Mucosa of rectum (tissue), 2 donors: Measurements from ENCODE around the gene SH3RF3.

Experiments
- H3K27ac ChIP-seq, 2 donors: one replicate each; pipeline ENCODE4 v1.7.0; 2013; ENCODE audit warnings: inconsistent platforms in 2 of 2, low read depth in 2 of 2, low read length in 2 of 2
- H3K27me3 ChIP-seq, 2 donors: one replicate each; pipeline ENCODE4 v1.7.0; 2013; ENCODE audit warnings: low read length in 2 of 2; ENCODE audit not compliant: control insufficient read depth in 2 of 2, insufficient read depth in 2 of 2
- H3K36me3 ChIP-seq, 2 donors: one replicate each; pipeline ENCODE4 v1.7.0; 2013; ENCODE audit warnings: low read length in 2 of 2; ENCODE audit not compliant: control insufficient read depth in 2 of 2, insufficient read depth in 2 of 2
- H3K4me1 ChIP-seq, 2 donors: one replicate each; pipeline ENCODE4 v1.7.0; 2013; ENCODE audit warnings: low read length in 2 of 2, mild to moderate bottlenecking in 1 of 2; ENCODE audit not compliant: control insufficient read depth in 2 of 2, insufficient read depth in 2 of 2
- H3K4me3 ChIP-seq, 2 donors: one replicate each; pipeline ENCODE4 v1.7.0; 2013; ENCODE audit warnings: low read length in 2 of 2
- H3K9ac ChIP-seq, 2 donors: one replicate each; pipeline ENCODE4 v1.7.0; 2013; ENCODE audit warnings: low read length in 2 of 2, low read depth in 1 of 2, mild to moderate bottlenecking in 1 of 2
- H3K9me3 ChIP-seq, 2 donors: one replicate each; pipeline ENCODE4 v1.7.0; 2013; ENCODE audit warnings: low read length in 2 of 2; ENCODE audit not compliant: control insufficient read depth in 2 of 2
- donor health status: healthy.
- donor health status: Normal muscosa, but diverticular disease.

Gene SH3RF3

DNA sequence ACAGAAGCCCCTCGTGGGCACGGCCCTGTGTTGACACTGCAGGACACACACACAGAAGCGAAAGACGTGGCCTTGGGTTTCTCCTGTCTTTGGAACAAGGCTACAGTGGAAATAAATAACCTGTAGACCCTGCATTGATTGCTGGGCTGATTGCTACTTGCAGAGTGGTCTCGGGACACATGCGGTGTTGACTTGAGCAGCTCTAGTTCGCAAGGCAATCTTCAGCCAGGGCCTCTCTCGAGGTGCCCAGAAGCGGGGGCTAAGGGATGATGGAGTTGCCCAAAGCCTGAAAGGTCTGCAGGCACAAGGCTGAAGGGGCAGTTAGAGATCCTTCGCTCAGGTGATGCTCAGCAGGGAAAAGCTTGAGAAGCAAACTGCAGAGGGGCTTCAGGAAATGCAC lies 304.5 kb downstream of the SH3RF3 start:
- Histone ChIP-seq H3K4me3 (no peak overlapping the region), H3K4me1 (peaks cover 9% of the 10 kb centered on the region in 2 donors), H3K27ac (no peak overlapping the region), H3K9me3 (no peaks in the 10 kb centered on the region), H3K9ac (no peak overlapping the region), H3K36me3 (no peaks in the 10 kb centered on the region), H3K27me3 (no peaks in the 10 kb centered on the region)

DNA sequence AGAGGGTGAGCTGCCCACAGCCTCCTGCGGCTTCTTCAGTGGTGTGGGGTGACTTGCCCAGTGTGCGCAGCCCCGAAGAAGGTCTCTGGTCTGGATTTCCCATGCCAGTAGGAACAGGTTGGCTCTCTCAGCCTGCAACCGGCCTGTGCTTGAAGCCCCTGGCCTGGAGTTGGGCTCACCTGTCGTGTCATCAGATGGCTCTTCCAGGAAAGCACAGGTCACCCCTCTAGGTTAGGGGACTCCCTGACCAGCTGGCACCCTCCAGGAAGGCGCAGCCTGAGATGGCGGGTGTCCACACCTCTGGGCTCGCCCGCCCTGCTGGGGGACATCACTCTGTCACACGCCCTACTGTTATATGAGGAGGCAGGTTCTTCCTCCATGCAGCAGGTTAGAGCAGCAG lies 304.9 kb downstream of the SH3RF3 start:
- H3K36me3 ChIP-seq, result no peaks in the 10 kb centered on the region
- H3K27me3 ChIP-seq, result no peaks in the 10 kb centered on the region
- peaks cover 9% of the 10 kb centered on the region in 2 donors for H3K4me1 ChIP-seq
- no peak overlapping the region for H3K27ac ChIP-seq
- no peak overlapping the region for H3K4me3 ChIP-seq
- H3K9ac ChIP-seq, result no peak overlapping the region
- H3K9me3 ChIP-seq, result no peaks in the 10 kb centered on the region

DNA sequence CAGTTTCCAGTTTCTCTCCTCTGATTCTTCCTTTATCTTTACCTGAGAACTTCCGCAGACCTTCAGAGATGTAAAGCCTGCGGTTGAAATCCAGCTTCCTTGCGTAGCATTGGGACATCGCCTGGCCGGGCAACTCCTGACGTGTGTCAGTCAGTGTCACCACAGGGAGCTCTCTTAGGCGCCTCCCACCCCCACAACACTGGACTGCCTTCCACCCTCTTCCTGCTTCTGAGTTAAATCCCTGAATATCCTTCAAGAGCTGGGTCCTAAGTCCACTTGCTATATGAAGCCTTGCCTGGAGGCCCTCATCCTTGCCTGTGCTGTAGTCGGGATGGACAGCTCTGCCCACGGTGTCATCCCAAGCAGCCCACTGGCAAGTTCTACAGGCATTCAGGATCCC lies 305.3 kb downstream of the SH3RF3 start:
- Histone ChIP-seq H3K9me3 (no peaks in the 10 kb centered on the region), H3K9ac (no peak overlapping the region)

DNA sequence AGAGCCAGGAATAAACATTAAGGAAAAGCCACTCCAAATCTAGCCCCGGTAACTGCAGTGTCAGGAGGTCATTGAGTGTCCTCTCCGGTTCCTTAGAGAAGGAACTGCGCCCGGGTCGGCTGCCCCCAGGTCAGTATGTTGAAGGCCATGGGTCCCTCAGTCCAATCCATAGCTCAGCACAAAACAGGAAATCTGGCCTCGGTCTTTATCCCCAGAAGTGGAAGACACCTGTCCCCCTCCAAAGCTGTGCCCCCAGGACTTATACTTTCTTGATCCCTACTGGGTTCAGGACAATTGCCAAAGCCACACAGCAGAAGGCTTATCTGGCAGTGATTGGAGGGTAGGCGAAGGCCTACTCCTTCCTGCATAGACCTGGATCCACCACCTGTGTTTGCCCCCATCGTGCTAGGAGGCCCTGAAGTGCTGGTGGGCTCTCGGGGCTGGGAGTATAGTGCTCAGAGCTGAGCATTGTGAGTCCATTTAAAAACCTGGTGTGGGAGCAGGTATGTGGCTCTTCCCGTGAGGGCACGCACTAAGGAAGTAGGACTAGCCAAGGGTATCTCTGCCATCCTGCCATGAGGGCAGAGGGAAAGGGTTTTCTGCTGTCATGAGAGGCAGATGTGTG lies 306.2 kb downstream of the SH3RF3 start:
- H3K27ac ChIP-seq, result peak overlapping the region in 1 of 2 donors; percentile 58
- peaks cover 9% of the 10 kb centered on the region in 2 donors for H3K4me1 ChIP-seq

More for the DNA sequence above, 305.3 kb downstream of the SH3RF3 start:
- peaks cover 9% of the 10 kb centered on the region in 2 donors for H3K4me1 ChIP-seq
- no peak overlapping the region for H3K27ac ChIP-seq
- no peaks in the 10 kb centered on the region for H3K36me3 ChIP-seq
- no peaks in the 10 kb centered on the region for H3K27me3 ChIP-seq
- no peak overlapping the region for H3K4me3 ChIP-seq

DNA sequence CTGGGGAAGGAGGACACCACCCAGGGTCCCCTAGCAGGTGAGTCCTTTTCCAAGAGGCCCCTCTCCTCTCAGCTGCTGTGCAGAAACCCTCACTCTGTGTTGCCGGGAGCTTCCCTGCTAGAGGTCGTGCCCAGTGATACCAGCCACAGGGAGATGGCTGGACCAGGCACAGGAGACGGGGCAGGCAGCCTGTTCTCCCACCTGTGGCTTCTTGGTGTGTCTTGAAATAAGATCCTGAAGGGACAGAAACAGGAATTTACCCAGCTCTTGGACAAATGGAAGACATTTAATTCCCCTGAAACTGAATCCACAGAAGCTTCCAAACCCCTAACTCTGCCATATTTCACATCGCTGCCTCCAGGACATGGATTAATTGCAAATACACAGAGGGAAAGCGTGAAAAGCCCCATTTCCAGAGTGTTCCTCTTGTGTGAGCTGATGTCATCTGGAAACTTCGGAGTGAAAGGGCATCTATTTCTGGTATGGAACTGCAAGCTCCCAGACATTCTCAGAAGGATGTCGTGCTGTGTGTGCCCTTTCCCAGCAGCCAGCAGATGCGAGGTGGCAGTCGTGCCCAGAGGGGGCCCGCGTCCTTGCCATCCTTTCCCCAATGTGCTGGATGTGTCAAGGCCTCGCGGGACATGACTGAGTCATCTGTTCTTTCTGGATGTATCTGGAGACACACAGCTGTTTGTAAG lies 307.0 kb downstream of the SH3RF3 start:
- Histone ChIP-seq H3K9me3 (peaks cover 0 to 1% of the 10 kb centered on the region in 2 donors), H3K27ac (peak overlapping the region; percentile 62 to 66), H3K27me3 (no peaks in the 10 kb centered on the region), H3K4me3 (no peak overlapping the region), H3K9ac (no peak overlapping the region), H3K4me1 (peaks cover 9% of the 10 kb centered on the region in 2 donors), H3K36me3 (no peaks in the 10 kb centered on the region)

More for the DNA sequence above, 306.2 kb downstream of the SH3RF3 start:
- Histone ChIP-seq H3K9ac (no peak overlapping the region), H3K4me3 (no peak overlapping the region), H3K36me3 (no peaks in the 10 kb centered on the region), H3K27me3 (no peaks in the 10 kb centered on the region), H3K9me3 (no peaks in the 10 kb centered on the region)

DNA sequence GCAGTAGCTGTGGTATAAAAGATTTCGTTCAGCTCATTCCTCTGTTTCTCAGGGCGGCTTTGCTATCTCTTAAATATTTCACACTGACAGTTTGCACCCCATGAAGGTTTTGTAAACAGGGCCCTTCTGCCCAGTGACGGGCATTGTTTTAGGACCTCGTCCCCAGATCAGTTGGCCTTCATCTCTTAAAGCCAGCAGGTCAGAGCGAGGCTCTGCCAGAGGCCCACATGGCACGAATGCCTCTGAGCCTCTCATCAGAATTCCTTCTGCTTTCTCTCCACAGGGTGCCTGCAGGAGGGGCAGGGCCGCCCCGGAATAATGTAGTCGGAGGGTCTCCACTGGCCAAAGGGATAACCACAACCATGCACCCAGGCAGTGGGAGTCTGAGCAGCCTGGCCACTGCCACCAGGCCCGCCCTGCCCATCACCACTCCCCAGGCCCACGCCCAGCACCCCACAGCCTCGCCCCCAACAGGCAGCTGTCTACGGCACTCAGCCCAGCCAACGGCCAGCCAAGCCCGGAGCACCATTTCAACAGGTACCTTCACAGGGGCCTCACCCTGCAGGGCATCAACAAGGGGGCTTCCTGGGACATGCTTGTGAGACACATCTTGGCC lies 307.7 kb downstream of the SH3RF3 start:
- no peak overlapping the region for H3K9ac ChIP-seq
- H3K9me3 ChIP-seq, result peaks cover 0 to 1% of the 10 kb centered on the region in 2 donors
- H3K27me3 ChIP-seq, result no peaks in the 10 kb centered on the region
- no peaks in the 10 kb centered on the region for H3K36me3 ChIP-seq
- H3K4me3 ChIP-seq, result no peak overlapping the region
- peak overlapping the region; percentile 62 to 66 for H3K27ac ChIP-seq
- peaks cover 9% of the 10 kb centered on the region in 2 donors for H3K4me1 ChIP-seq

DNA sequence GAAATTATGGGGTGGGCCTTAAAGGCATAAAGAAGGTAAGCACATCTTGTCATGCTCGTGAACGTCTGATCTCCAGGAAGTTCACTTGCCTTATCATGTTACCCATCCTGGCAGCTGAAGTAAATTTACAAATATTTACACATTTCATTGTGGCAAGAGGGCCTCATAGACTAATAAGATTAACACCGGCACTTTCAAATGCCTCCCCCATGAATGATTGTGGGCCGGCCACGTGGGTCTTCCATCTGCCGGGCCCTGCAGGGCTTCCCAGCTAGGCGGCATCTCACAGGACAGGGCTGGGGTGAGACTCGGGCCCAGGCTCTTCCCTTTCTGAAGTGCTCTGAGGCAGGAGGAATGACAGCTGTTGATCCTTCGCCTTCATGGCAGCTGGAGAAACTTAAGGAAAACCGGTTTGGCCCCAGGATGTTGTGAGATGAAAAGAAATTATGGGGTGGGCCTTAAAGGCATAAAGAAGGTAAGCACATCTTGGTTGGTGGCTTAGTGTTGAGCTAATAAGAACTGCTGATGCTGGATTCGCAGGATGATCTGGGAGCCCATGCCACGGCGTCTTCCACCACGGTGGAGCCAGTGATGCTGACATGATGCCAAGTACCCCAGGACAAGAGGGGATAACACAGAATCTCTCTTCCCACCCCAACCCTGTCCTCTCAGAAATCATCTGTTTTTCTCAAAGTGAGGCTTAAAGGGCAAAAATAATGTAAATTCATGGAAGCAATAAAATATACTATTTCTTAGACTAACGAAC lies 308.5 kb downstream of the SH3RF3 start:
- Histone ChIP-seq H3K9me3 (peaks cover 0 to 1% of the 10 kb centered on the region in 2 donors), H3K4me1 (peaks cover 9% of the 10 kb centered on the region in 2 donors), H3K9ac (no peak overlapping the region), H3K27me3 (no peaks in the 10 kb centered on the region), H3K4me3 (no peak overlapping the region), H3K27ac (peak overlapping the region; percentile 62 to 66), H3K36me3 (no peaks in the 10 kb centered on the region)

DNA sequence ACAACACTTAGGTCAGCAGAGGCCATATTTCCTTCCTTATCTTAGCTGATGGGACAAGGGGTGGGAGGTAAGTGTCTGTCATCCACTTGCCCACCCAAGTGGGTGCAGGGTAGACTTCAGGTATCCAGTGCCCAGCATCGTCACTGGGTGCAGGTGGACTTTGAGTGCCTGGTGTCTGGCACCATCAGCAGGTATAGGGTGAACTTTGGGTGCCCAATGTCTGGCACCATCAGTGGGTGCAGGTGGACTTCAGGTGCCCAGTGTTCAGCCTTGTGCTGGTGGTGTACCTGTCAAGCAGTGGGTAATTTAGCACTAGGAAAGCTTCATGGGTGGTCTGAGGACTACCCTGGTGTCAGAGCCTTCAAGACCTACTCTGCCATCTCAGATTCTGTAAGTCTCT lies 309.1 kb downstream of the SH3RF3 start:
- Histone ChIP-seq H3K27ac (peak overlapping the region; percentile 62 to 66), H3K4me3 (no peak overlapping the region), H3K36me3 (no peaks in the 10 kb centered on the region), H3K27me3 (no peaks in the 10 kb centered on the region), H3K9ac (no peak overlapping the region), H3K9me3 (peaks cover 1 to 6% of the 10 kb centered on the region in 2 donors), H3K4me1 (peaks cover 9% of the 10 kb centered on the region in 2 donors)

DNA sequence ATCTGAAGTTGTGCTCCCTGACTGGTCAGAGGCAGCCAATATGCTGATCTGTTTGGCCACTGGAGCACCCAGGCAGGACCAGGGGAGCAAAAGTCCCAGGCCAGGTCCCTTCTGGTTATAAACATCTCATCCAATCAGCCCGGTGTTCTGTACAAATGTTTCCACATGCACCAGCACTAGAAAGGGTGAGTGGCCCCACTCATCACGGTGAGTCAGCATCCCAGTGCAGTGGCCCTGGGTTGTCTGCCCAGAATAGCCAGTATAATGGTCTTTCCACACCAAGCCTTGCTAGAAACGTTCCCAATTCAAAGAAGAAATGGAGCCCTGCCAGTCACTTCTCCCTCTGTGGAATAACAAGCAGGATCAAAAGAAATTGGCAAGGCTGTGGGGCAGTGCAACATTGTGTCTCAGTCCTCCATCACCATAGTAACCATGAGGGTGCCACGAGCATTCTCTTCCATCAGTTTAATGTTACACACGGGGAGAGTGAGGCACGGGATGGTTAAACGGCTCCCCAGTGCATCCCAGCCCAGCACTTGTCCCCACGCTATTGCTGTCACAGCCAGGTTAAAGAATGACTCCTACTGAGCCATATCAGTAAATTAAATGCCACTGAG lies 309.9 kb downstream of the SH3RF3 start:
- Histone ChIP-seq H3K9ac (no peak overlapping the region), H3K27me3 (no peaks in the 10 kb centered on the region), H3K27ac (peak overlapping the region in 1 of 2 donors; percentile 66), H3K4me1 (peaks cover 9% of the 10 kb centered on the region in 2 donors), H3K4me3 (no peak overlapping the region), H3K9me3 (peaks cover 1 to 9% of the 10 kb centered on the region in 2 donors), H3K36me3 (no peaks in the 10 kb centered on the region)
